Measurements from ENCODE around the gene FOXO3.

Gene FOXO3

GRCh38 chr6:108732091-108732870 is 171.6 kb downstream of the FOXO3 start:
- in situ Hi-C loops (cut with MboI; ENCODE audit: low sequenced_read_pairs) = no loop called here

GRCh38 chr6:108733051-108733450 is 172.3 kb downstream of the FOXO3 start:
- in situ Hi-C loops (cut with MboI; ENCODE audit: low sequenced_read_pairs) = no loop called here

GRCh38 chr6:108733706-108734265 is 173.1 kb downstream of the FOXO3 start:
- in situ Hi-C loops (cut with MboI; ENCODE audit: low sequenced_read_pairs) = no loop called here

Measured in hTERT RPE-1 (cell line).